ENCODE results near the gene CDCP2.

Gene CDCP2

GRCh38 chr1:54091666-54092065 is 61.1 kb downstream of the CDCP2 start:
- DNase-seq (ENCODE audit: low read depth in 2 of 2), result no peak

- no peak for DNase-seq (ENCODE audit: low read depth in 2 of 2)
These were observed 64.4 kb downstream of the CDCP2 start for GRCh38 chr1:54088385-54088784.

GRCh38 chr1:54086754-54087153 is 66.0 kb downstream of the CDCP2 start:
- DNase-seq (ENCODE audit: low read depth in 2 of 2), result no peak

- no peak for DNase-seq (ENCODE audit: low read depth in 2 of 2)
These were observed 68.0 kb downstream of the CDCP2 start for GRCh38 chr1:54084794-54085193.
